Colonic mucosa (tissue), 4 donors: ENCODE data around the gene CFAP61. TPM values are rescaled to one million over a fixed set of nuclear protein-coding genes. Genes with fewer than 3 reads are reported as not detected.

ENCODE experiments used
- DNase-seq: peaks from one replicate; pipeline ENCODE4 v3.0.0-alpha.2; 2020
- H3K27ac ChIP-seq: fragments of 200-600 bp; one replicate; pipeline ENCODE4 v1.8.0; 2021
- H3K27me3 ChIP-seq: fragments of 200-600 bp; one replicate; pipeline ENCODE4 v1.8.0; 2021
- H3K36me3 ChIP-seq: fragments of 200-600 bp; one replicate; pipeline ENCODE4 v1.8.0; 2021
- H3K4me1 ChIP-seq: fragments of 200-600 bp; one replicate; pipeline ENCODE4 v1.8.0; 2021; ENCODE audit warnings: mild to moderate bottlenecking
- H3K4me3 ChIP-seq: fragments of 200-600 bp; one replicate; pipeline ENCODE4 v1.8.0; 2021
- H3K9ac ChIP-seq, 2 donors: one replicate each; pipeline ENCODE4 v1.7.0; 2013; ENCODE audit warnings: control low read depth in 2 of 2, low read depth in 2 of 2, low read length in 2 of 2
- H3K9me3 ChIP-seq: fragments of 200-600 bp; one replicate; pipeline ENCODE4 v1.8.0; 2021
- CTCF ChIP-seq: fragments of 200-600 bp; IDR thresholded peaks from one replicate; pipeline ENCODE4 v1.8.0; 2022; ENCODE audit warnings: antibody characterized with exemption, mild to moderate bottlenecking
- intact Hi-C: fragments of 100-400 bp; cut with DNase I; formaldehyde crosslinking; loops from one replicate; pipeline ENCODE4 v1.14.1; 2022
- total RNA-seq, 2 donors: library from RNA; stranded (reverse); fragmentation: NEBNext Ultra II Directional in 1 of 2; extraction: Animal tissue kit (Norgen Biotek cat#: 25700) in 1 of 2; gene quantifications; one replicate each; pipeline ENCODE4 v1.2.1, GENCODE V29; 2021
- donor health status: healthy.
- donor health status: DM: no; HTN: no; CAD: no.
- donor health status: DM: no; HTN: no; CAD: no.

Gene CFAP61
- total RNA-seq, 2 donors from 2014 or later = 0.32 TPM; not detected in 1

GRCh38 chr20:20085071-20085470, 32.7 kb downstream of the CFAP61 start:
- intact Hi-C loops = loop anchor here (10.0 kb wide), 1 partner anchor 510 kb away; no protein-coding TSS in a partner anchor
- H3K9me3 ChIP-seq = no peaks in the 10 kb centered on the region
- no peak overlapping the region for H3K27ac ChIP-seq
- H3K36me3 ChIP-seq = no peaks in the 10 kb centered on the region
- no peaks in the 10 kb centered on the region for H3K27me3 ChIP-seq
- TF ChIP-seq CTCF = no peak
- no peak for DNase-seq
- H3K4me3 ChIP-seq = no peak overlapping the region
- H3K4me1 ChIP-seq = no peaks in the 10 kb centered on the region
- H3K9ac ChIP-seq = no peak overlapping the region

GRCh38 chr20:20085812-20086211, 33.5 kb downstream of the CFAP61 start:
- no peak for DNase-seq
- H3K9me3 ChIP-seq = no peaks in the 10 kb centered on the region
- H3K27me3 ChIP-seq = no peaks in the 10 kb centered on the region
- no peak for TF ChIP-seq CTCF
- H3K4me3 ChIP-seq = no peak overlapping the region
- H3K36me3 ChIP-seq = no peaks in the 10 kb centered on the region
- no peak overlapping the region for H3K27ac ChIP-seq
- H3K9ac ChIP-seq = no peak overlapping the region
- no peaks in the 10 kb centered on the region for H3K4me1 ChIP-seq
- intact Hi-C loops = loop anchor here (10.0 kb wide), 1 partner anchor 509 kb away; no protein-coding TSS in a partner anchor

- intact Hi-C loops = loop anchor here (10.0 kb wide), 1 partner anchor 506 kb away; no protein-coding TSS in a partner anchor
- Histone ChIP-seq H3K9me3 (no peaks in the 10 kb centered on the region), H3K27me3 (no peaks in the 10 kb centered on the region), H3K36me3 (no peaks in the 10 kb centered on the region), H3K27ac (no peak overlapping the region), H3K4me1 (no peaks in the 10 kb centered on the region), H3K9ac (no peak overlapping the region), H3K4me3 (no peak overlapping the region)
- no peak for TF ChIP-seq CTCF
- DNase-seq = no peak
Observed at GRCh38 chr20:20089018-20089417, 36.7 kb downstream of the CFAP61 start.

- DNase-seq = no peak
- Histone ChIP-seq H3K9me3 (no peaks in the 10 kb centered on the region), H3K4me1 (no peaks in the 10 kb centered on the region), H3K27me3 (no peaks in the 10 kb centered on the region), H3K9ac (no peak overlapping the region), H3K4me3 (no peak overlapping the region), H3K27ac (no peak overlapping the region), H3K36me3 (no peaks in the 10 kb centered on the region)
- intact Hi-C loops = loop anchor here (10.0 kb wide), 1 partner anchor 505 kb away; no protein-coding TSS in a partner anchor
- TF ChIP-seq CTCF = no peak
Observed at GRCh38 chr20:20089939-20090338, 37.6 kb downstream of the CFAP61 start.

GRCh38 chr20:20092827-20093226, 40.5 kb downstream of the CFAP61 start:
- intact Hi-C loops = no loop called here
- Histone ChIP-seq H3K9ac (no peak overlapping the region), H3K27me3 (no peaks in the 10 kb centered on the region), H3K27ac (no peak overlapping the region), H3K4me1 (no peaks in the 10 kb centered on the region), H3K9me3 (no peaks in the 10 kb centered on the region), H3K36me3 (no peaks in the 10 kb centered on the region), H3K4me3 (no peak overlapping the region)
- no peak for TF ChIP-seq CTCF
- no peak for DNase-seq
